HG02970 (cell line): ENCODE measurements around the gene CLPSL1.

Experiments
- ATAC-seq: cut with Tn5 transposase; IDR thresholded peaks from one replicate; pipeline ENCODE4 v1.9.1; 2021; ENCODE audit warnings: mild to moderate bottlenecking, moderate library complexity, moderate number of reproducible peaks; ENCODE audit not compliant: unreplicated experiment, low FRiP score

CLPSL1 gene

DNA sequence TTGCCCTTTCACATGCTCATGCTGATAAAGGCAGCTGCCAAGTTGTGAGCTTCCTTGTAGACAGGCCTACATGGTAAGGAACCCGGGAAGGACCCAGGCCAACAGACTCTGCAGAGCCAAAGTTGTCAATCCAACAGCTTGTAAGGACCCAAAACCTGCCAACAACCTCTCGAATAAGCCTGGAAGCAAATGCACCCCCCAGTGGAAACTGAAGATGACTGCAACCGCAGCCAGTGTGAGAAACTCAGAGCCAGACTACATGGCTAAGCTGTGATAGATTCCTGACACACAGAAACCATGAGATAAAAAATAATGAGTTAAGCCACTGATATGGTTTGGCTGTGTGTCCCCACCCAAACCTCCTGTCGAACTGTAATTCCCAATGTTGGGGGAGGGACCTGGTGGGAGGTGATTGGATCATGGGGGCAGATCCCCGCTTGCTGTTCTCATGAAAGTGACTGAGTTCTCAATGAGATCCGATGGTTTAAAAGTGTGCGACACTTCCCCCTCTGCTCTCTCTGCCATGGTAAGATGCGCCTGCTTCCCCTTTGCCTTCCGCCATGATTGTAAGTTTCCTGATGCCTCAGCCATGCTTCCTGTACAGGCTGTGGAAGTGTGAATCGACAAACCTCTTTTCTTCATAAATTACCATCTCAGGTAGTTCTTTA, 23.2 kb upstream of the CLPSL1 start:
- no peak for ATAC-seq

DNA sequence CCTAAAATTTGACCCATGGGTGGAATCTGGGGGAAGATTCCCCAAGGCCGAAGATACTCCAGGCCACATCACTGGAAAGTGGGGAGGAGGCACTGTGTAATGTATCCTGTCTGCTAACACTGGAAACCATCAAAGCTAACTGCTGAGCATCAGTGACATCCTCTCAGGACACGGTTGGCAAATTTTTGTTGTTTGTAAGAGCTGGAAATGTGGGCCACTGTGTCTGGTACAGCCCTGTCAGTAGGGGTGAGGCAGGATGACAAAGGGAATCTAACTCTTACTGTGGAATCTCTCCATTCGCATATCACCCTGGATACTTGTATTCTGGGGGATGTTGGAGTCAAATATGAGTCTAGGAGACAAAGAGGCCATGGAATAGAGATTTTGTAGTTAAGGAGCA, 21.4 kb upstream of the CLPSL1 start:
- ATAC-seq = no peak

DNA sequence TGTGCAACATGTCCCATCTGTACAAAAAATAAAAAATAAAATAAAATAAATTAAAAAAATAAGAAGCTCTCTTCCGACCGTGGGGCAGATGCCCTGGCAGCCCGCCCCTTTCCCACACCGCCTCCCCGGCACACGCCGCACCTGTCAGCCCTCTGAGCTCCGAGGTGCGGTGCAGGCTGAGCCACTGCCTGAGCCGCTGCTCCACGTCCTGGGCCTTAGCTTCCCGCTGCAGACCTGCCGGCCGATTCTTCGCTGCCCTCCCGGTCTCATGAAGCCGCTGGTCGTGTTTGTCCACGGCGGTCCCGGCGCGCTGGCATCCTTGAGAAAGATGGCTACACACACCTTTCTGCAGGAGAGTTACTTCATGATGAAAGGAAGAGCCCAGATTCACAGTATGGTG, 15.1 kb upstream of the CLPSL1 start:
- no peak for ATAC-seq

GRCh38 chr6:35769211-35769610, 11.6 kb upstream of the CLPSL1 start:
- no peak for ATAC-seq

DNA sequence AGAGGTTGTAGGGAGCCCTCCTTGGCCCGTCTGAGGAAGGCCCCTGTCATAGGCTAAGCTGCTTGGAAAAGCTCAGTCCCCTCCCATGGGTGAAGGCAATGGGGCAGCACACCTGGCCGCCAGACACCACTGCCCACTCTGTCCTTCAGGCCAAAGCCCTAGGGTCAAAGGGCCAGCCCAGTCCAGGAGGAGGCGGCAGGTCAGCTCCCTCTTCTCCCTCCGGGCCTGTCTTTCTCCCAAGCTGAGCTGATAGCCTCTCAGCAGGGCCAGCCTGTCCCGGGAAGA, 9.5 kb upstream of the CLPSL1 start:
- no peak for ATAC-seq

GRCh38 chr6:35774116-35774794, 6.6 kb upstream of the CLPSL1 start:
- ATAC-seq = no peak

GRCh38 chr6:35775031-35775430, 5.8 kb upstream of the CLPSL1 start:
- ATAC-seq = no peak

DNA sequence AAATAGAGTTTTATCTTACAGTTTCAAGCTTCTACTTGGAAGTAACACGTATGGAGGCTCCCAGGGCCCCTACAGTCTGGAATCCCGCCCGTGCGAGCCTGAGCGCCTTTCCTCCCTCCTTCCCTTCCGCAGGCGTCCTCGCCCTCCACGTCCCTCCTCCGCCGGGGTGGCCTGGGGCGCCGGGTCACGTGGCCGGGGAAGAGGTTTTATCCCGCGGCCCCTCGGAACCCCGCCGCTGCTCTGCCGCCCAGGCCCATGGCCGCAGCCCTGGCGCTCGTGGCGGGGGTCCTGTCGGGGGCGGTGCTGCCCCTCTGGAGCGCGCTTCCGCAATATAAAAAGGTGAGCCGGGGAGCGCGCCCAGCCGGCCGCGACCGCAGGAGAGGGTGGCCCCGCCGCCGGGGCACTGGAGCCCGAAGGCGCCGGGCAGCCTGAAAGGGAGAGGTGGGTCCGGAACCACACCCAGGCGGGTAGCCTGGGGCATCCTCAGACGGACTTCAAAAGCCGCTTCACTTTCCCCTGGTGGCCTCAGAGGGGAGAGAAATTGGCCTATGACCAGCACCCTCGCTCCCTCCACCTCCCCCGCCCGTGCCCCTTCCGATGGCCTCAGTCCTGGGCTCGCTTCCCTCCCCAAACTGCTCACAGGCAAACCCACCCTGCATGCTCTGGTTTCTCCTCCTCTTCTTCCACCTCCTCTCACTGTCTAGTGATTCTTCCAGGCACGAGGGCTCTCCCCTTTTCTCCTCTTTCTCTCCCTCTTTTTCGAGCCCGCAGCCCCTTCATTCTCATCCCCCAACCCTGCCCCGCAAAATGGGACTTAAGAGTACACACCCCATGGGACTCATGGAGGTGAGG, 4.2 kb upstream of the CLPSL1 start, which contains the start of gene CLPSL2:
CLPSL2 (plus strand) TSS at position 235 of the 852 bp plus-strand sequence; CDS start at position 256, 21 bp downstream.
- no peak for ATAC-seq

DNA sequence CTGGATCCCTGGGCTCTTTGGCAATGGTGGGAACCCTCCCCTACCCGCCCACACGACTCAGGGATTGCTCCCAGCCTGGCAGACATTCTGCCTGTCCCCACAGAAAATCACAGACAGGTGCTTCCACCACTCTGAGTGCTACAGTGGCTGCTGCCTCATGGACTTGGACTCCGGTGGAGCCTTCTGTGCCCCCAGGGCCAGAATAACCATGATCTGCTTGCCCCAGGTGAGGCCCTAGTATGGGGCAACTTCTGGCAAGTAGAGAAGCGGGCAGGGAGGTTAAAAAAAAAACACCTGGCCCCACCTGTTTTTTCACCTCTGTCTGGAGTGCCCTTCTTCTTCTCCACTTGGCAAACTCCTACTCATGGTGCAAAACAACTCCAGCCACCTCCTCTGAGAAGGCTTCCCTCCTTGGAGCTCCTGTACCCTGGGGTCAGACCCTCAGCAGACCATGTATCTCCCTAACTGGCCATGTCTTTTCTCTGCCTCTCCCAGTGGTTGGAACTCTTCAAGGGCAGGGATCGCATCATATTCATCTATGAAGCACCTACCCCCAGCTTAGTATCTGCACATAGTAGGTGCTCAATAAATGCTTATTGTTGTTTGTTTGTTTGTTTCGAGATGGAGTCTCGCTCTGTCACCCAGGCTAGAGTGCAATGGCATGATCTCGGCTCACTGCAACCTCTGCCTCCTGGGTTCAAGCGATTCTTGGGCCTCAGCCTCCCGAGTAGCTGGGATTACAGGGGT, 3.3 kb upstream of the CLPSL1 start:
- no peak for ATAC-seq

- ATAC-seq = no peak
Measured at GRCh38 chr6:35778437-35778836, 2.4 kb upstream of the CLPSL1 start.

DNA sequence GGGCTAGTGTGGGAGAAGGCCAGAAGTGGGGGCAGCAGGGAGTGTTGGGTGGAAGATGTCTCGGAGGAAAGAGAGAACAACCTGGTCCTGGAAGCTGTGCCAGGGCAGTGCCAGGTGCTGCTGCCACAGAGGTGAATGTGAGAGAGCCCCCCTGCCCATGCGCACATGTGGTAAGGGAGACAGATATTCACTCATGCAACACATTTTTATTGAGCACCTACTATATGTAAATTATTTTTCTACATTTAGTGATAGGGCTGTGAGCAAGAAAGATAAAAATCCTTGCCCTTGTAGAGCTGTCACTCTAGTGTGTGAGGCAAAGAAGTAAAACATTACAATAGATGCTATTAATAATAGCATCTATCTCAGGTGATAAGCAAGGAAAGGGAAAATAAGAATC, 471 bp downstream of the CLPSL1 start:
- ATAC-seq = no peak

DNA sequence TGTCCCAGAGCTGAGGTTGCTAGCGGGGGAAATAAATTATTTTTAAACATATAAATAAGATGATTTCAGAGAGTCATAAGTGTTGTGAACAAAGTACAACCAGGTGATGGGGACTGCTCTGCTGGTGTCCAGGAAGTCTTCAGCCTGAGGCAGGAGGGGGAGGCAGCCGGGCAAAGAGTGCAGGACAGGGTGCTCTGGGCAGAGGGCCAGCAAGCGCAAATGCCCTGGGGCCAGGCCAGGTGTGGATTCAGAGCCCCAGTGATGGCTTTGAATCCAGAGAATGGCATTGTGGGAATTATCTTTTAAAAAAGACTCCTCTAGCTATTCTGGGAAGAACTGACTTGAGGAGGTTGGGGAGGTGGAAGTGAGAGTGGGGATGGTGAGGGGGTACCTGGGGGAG, 1.6 kb downstream of the CLPSL1 start:
- ATAC-seq = no peak

- no peak for ATAC-seq
Measured at GRCh38 chr6:35784200-35784599, 3.4 kb downstream of the CLPSL1 start.

DNA sequence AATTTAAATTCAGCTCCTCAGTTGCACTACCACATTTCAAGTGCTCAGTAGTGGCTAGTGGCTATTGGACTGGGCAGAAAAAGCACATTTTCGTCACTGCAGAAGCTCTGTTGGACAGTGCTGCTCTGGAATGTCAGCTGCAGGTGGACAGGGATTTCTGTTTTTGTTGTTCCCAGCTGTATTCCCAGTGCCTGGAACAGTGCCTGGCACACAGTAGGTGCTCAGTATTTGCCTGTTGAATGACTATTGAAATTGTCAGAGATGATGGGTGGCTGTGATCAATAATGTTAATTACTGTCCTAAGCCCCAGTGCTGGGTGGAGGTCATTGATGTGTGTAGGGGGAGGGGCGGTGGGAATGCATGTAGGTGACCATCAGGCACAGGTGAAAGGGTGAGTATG, 5.5 kb downstream of the CLPSL1 start:
- no peak for ATAC-seq

- no peak for ATAC-seq
Measured at GRCh38 chr6:35786810-35787209, 6.0 kb downstream of the CLPSL1 start.

- no peak for ATAC-seq
Measured at GRCh38 chr6:35787266-35788218, 6.7 kb downstream of the CLPSL1 start.

DNA sequence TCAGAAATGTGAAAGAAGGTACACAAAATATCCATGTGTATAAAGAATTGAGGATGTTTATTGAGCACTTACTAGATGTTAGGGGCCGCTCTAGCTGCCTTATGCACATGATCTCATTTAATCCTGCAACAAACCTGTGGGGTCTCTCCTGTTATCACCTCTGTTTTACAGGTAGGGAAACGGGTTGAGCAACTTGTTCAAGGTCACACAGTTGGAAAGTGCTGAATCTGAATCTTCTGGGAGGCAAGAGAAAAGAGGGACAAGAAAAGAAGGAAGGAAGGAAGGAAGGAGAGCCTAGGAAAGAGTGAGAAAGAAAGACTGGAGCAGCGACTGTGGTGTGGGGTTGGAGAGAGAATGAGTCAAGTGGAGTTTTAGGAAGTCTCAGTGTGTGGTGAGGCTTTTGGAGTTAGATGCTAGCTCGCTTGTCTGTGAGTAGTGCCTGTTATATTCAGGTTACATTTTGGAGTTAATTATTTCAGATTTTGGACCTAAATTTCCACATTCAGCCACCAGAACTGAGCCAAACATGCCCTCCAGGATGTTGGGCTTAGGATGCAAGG, 7.7 kb downstream of the CLPSL1 start:
- ATAC-seq = no peak

DNA sequence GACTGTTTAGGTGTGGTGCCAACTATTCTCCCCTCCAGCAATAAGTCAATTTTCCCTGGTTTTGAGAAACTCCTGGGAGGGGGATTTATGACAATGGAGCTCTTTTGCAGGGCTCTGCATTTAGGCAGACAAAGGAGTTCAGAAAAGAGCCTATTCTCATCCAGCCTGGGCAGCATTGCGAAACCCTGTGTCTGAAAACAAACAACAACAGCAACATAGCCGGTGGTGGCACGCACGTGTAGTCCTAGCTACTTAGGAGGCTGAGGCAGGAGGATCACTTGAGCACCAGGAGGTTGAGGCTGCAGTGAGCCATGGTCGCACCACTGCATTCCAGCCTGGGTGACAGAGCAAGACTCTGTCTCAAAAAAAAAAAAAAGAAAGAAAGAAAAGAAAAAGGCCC, 9.9 kb downstream of the CLPSL1 start:
- ATAC-seq = no peak
